Right atrium auricular region (tissue), 2 donors: Measurements from ENCODE around the gene IGBP1. TPM values are rescaled to one million over a fixed set of nuclear protein-coding genes. Genes with fewer than 3 reads are reported as not detected.

Experiments used
- DNase-seq: peaks from one replicate; pipeline ENCODE4 v3.0.0-alpha.2; 2019; ENCODE audit warnings: low spot score
- H3K27ac ChIP-seq, 2 donors: fragments of 200-600 bp; sonication (generic); 1 replicate in 1 of 2; 2 replicates in 1 of 2; pipeline ENCODE4 v1.5.1; 2016 to 2019
- H3K27me3 ChIP-seq, 2 donors: fragments of 200-600 bp; sonication (generic); one replicate each; pipeline versions ENCODE4 v1.5.1 to v1.6.0; 2017 to 2019
- H3K36me3 ChIP-seq: fragments of 200-600 bp; sonication (generic); one replicate; pipeline ENCODE4 v1.5.1; 2016
- H3K4me1 ChIP-seq, 2 donors: fragments of 200-600 bp; sonication (generic); one replicate each; pipeline versions ENCODE4 v1.5.1 to v1.6.0; 2017 to 2019
- H3K4me3 ChIP-seq, 2 donors: fragments of 200-600 bp; sonication (generic); 1 replicate in 1 of 2; 2 replicates in 1 of 2; pipeline ENCODE4 v1.5.1; 2017 to 2019; ENCODE audit warnings: mild to moderate bottlenecking in 1 of 2, moderate library complexity in 1 of 2
- H3K9me3 ChIP-seq, 2 donors: fragments of 200-600 bp; sonication (generic); one replicate each; pipeline ENCODE4 v1.5.1; 2019
- total RNA-seq, 2 donors: library from RNA; depleted of rRNA; stranded (reverse); fragments of >200 nt; gene quantifications; one replicate each; pipeline ENCODE4 v1.1.0, GENCODE V29; 2016
- TF ChIP-seq, protein P1 (sequence below), 2 donors: fragments of 200-600 bp; sonication (generic); IDR thresholded peaks; one replicate each; pipeline ENCODE4 v1.5.1; 2019; ENCODE audit warnings: antibody characterized with exemption in 2 of 2

The IGBP1 gene
- total RNA-seq, 2 donors from 2014 or later, result 47.1 to 50.4 TPM

DNA sequence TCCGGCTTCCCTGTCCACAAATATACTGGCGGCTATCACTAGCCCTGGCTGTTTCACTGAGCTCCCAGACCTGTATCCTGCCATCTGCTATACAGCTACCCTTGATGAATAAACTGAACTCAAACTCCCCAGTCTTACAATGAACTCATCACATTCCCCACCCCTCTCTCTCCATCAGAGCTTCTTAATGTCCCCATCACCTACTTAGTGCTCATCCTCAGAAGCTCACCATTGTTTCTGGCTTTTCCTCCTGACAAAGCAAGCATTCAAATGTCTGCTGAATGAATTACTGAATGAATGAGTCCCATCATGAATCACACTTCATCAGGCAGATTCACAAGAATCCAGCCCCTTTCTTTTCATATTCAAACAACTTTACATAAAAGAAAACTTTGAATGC lies 38.4 kb downstream of the IGBP1 start:
- no peak for DNase-seq
- TF ChIP-seq, protein P1, sequence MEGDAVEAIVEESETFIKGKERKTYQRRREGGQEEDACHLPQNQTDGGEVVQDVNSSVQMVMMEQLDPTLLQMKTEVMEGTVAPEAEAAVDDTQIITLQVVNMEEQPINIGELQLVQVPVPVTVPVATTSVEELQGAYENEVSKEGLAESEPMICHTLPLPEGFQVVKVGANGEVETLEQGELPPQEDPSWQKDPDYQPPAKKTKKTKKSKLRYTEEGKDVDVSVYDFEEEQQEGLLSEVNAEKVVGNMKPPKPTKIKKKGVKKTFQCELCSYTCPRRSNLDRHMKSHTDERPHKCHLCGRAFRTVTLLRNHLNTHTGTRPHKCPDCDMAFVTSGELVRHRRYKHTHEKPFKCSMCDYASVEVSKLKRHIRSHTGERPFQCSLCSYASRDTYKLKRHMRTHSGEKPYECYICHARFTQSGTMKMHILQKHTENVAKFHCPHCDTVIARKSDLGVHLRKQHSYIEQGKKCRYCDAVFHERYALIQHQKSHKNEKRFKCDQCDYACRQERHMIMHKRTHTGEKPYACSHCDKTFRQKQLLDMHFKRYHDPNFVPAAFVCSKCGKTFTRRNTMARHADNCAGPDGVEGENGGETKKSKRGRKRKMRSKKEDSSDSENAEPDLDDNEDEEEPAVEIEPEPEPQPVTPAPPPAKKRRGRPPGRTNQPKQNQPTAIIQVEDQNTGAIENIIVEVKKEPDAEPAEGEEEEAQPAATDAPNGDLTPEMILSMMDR (IDR thresholded peaks at IDR 0.05), result no peak
- H3K27me3 ChIP-seq, result no peaks in the 10 kb centered on the region

GRCh38 chrX:70172221-70172620 lies 39.0 kb downstream of the IGBP1 start:
- TF ChIP-seq, protein P1 (IDR thresholded peaks at IDR 0.05), result no peak
- Histone ChIP-seq H3K36me3 (no peaks in the 10 kb centered on the region), H3K9me3 (no peaks in the 10 kb centered on the region), H3K4me3 (no peak overlapping the region), H3K27ac (no peak overlapping the region), H3K27me3 (no peaks in the 10 kb centered on the region), H3K4me1 (peaks cover 0 to 9% of the 10 kb centered on the region in 2 donors)
- no peak for DNase-seq

More for the DNA sequence above, 38.4 kb downstream of the IGBP1 start:
- H3K9me3 ChIP-seq, result no peaks in the 10 kb centered on the region
- H3K27ac ChIP-seq, result no peak overlapping the region
- H3K4me3 ChIP-seq, result no peak overlapping the region
- H3K36me3 ChIP-seq, result no peaks in the 10 kb centered on the region
- H3K4me1 ChIP-seq, result peaks cover 0 to 9% of the 10 kb centered on the region in 2 donors

DNA sequence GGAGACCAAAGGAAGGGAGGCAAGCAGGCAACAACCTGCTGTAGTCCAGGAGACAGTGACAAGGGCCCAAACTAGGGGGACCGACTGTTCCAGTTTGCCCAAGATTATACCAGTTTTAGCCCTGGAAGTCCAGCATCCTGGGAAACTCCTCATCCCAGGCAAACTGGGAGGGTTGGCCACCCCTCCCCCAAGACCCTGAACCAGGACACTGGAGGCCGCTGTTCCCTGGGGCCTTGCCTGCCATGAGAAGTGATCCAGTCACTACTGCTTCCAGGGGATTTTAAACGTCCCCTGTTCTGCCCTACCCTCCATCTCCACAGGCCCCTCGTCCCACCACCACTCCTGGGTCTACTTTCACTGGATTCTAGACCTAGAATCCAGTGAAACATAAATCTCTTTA lies 39.7 kb downstream of the IGBP1 start:
- no peak for DNase-seq
- Histone ChIP-seq H3K27me3 (no peaks in the 10 kb centered on the region), H3K4me3 (no peak overlapping the region), H3K27ac (no peak overlapping the region), H3K9me3 (no peaks in the 10 kb centered on the region), H3K4me1 (peaks cover 0 to 9% of the 10 kb centered on the region in 2 donors), H3K36me3 (no peaks in the 10 kb centered on the region)
- TF ChIP-seq, protein P1 (IDR thresholded peaks at IDR 0.05), result no peak

GRCh38 chrX:70174754-70175153 lies 41.5 kb downstream of the IGBP1 start:
- TF ChIP-seq, protein P1 (IDR thresholded peaks at IDR 0.05), result no peak
- Histone ChIP-seq H3K4me1 (no peaks in the 10 kb centered on the region), H3K36me3 (no peaks in the 10 kb centered on the region), H3K4me3 (no peak overlapping the region), H3K9me3 (no peaks in the 10 kb centered on the region), H3K27ac (no peak overlapping the region), H3K27me3 (no peaks in the 10 kb centered on the region)
- DNase-seq, result no peak

DNA sequence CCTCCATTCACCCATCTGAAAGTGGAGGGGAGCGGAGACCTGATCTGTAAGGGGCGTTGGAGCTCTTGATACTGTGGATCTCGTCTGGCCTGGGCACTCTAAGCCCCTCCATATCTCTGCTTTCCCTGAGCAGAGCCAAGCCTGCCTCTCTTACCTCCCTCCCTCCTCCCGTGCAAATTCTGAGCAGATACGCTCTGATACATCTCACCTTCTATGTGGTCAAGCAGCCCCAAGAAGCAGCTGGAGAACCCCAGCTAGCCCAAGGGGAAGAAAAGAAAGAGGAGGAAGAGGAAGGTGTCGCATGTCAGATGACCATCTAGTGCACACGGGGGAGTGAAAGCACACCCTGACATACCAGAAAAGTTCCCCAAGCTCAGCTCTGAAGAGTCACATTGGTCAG lies 42.1 kb downstream of the IGBP1 start:
- Histone ChIP-seq H3K4me1 (no peaks in the 10 kb centered on the region), H3K36me3 (no peaks in the 10 kb centered on the region), H3K27ac (no peak overlapping the region), H3K9me3 (no peaks in the 10 kb centered on the region), H3K27me3 (no peaks in the 10 kb centered on the region), H3K4me3 (no peak overlapping the region)
- TF ChIP-seq, protein P1 (IDR thresholded peaks at IDR 0.05), result no peak
- DNase-seq, result no peak

DNA sequence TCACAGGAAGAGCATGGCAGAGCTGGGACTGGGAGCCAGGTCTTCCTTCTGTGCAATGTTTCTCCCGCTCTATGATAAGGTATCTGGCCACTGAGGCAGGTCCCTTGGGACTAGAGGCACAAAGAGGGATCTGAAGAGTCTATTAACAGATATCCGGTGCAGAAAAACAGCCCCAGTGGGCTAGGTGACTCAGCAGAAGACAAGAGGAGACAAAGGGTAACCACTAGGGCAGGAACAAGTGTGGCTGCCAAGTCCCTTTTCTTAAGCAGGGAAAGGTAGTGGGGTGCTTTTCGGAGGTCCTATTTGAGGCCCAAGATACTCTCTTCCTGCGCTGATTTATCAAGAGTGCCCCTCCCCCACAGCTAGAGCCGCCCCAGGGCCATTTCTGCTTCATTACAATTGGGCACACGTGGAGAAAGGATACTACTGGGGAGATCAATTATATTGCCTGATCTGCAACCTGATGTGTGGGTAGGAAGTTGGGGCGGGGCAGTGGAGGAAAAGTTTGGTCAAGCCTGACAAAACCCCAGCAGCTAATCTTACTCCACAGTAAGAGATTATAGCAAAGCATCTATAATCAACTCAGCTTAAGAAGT lies 43.8 kb downstream of the IGBP1 start, which contains the start of gene DGAT2L6:
TSS of gene DGAT2L6 (plus strand) at position 546 of the 596 bp plus-strand sequence. CDS start 100 bp downstream, outside the sequence.
- DNase-seq, result no peak
- no peaks in the 10 kb centered on the region for H3K4me1 ChIP-seq

More for the DNA sequence above, 43.8 kb downstream of the IGBP1 start, which contains the start of gene DGAT2L6:
- Histone ChIP-seq H3K36me3 (no peaks in the 10 kb centered on the region), H3K9me3 (no peaks in the 10 kb centered on the region), H3K27me3 (no peaks in the 10 kb centered on the region), H3K27ac (no peak within 1 kb of the TSS), H3K4me3 (no peak within 1 kb of the TSS)
- TF ChIP-seq, protein P1 (IDR thresholded peaks at IDR 0.05), result no peak
